Activated T-cell treated with anti-CD3 and anti-CD28 coated beads for 24 hours (primary cell): ENCODE data around the gene FLRT3.

Source experiments
- DNase-seq: peaks from one replicate; pipeline ENCODE4 v3.0.0-alpha.2; 2020; ENCODE audit warnings: low read depth

The FLRT3 gene

GRCh38 chr20:14319704-14320103 lies 17.7 kb downstream of the FLRT3 start:
- DNase-seq = no peak

- DNase-seq = no peak
Observed at GRCh38 chr20:14313341-14314020, 23.9 kb downstream of the FLRT3 start.

- DNase-seq = no peak
Observed at GRCh38 chr20:14312001-14312400, 25.4 kb downstream of the FLRT3 start.

- DNase-seq = no peak
Observed at GRCh38 chr20:14310977-14311627, 26.3 kb downstream of the FLRT3 start.

GRCh38 chr20:14307956-14308355 lies 29.5 kb downstream of the FLRT3 start:
- DNase-seq = no peak

GRCh38 chr20:14304472-14304871 lies 32.9 kb downstream of the FLRT3 start:
- no peak for DNase-seq

- no peak for DNase-seq
Observed at GRCh38 chr20:14303651-14304050, 33.8 kb downstream of the FLRT3 start.

- no peak for DNase-seq
Observed at GRCh38 chr20:14303106-14303505, 34.3 kb downstream of the FLRT3 start.

- DNase-seq = no peak
Observed at GRCh38 chr20:14299831-14300230, 37.6 kb downstream of the FLRT3 start.

GRCh38 chr20:14295770-14296309 lies 41.6 kb downstream of the FLRT3 start:
- no peak for DNase-seq

GRCh38 chr20:14295238-14295637 lies 42.2 kb downstream of the FLRT3 start:
- DNase-seq = no peak

- DNase-seq = no peak
Observed at GRCh38 chr20:14291502-14291901, 45.9 kb downstream of the FLRT3 start.

- no peak for DNase-seq
Observed at GRCh38 chr20:14288341-14289330, 48.8 kb downstream of the FLRT3 start.

- DNase-seq = no peak
Observed at GRCh38 chr20:14284443-14284842, 53.0 kb downstream of the FLRT3 start.

- no peak for DNase-seq
Observed at GRCh38 chr20:14282140-14282539, 55.3 kb downstream of the FLRT3 start.
